Cardiac muscle cell (in vitro differentiated cells and primary cell): ENCODE data around the gene EVI5L. TPM values are rescaled to one million over a fixed set of nuclear protein-coding genes. Genes with fewer than 3 reads are reported as not detected.

Experiments used
- DNase-seq, 2 donors: peaks; one replicate each; pipeline versions ENCODE4 v3.0.0 to v3.0.0-alpha.2; 2010 to 2017; ENCODE audit warnings: low read depth in 1 of 2, low spot score in 1 of 2
- H3K27ac ChIP-seq: fragments of 200-600 bp; sonication (generic); 2 replicates; pipeline ENCODE4 v1.5.1; 2016
- H3K27me3 ChIP-seq: fragments of 200-600 bp; sonication (generic); 2 replicates; pipeline ENCODE4 v1.6.0; 2016; ENCODE audit warnings: control low read depth
- H3K36me3 ChIP-seq: fragments of 200-600 bp; sonication (generic); 2 replicates; pipeline ENCODE4 v1.5.1; 2016; ENCODE audit warnings: control low read depth
- H3K4me1 ChIP-seq: fragments of 200-600 bp; sonication (generic); 2 replicates; pipeline ENCODE4 v1.8.1; 2017; ENCODE audit warnings: low read depth, mild to moderate bottlenecking, mixed run types
- H3K4me3 ChIP-seq: fragments of 200-600 bp; sonication (generic); 2 replicates; pipeline ENCODE4 v1.5.1; 2016; ENCODE audit warnings: mild to moderate bottlenecking
- H3K9me3 ChIP-seq: fragments of 200-600 bp; sonication (generic); 2 replicates; pipeline ENCODE4 v1.5.1; 2017; ENCODE audit warnings: low read depth, mild to moderate bottlenecking, control low read depth
- polyA plus RNA-seq: library from polyadenylated mRNA; unstranded; fragments of >200 nt; fragmentation: Nextera tagmentation; extraction: Ambion mirVana; gene quantifications from 2 replicates; pipeline ENCODE4 v1.2.1, GENCODE V29; 2016
- total RNA-seq: library from RNA; depleted of rRNA; stranded (reverse); fragments of >200 nt; gene quantifications from 2 replicates; pipeline ENCODE4 v1.2.3, GENCODE V29; 2016
- TF ChIP-seq, protein P1 (sequence below): IDR thresholded peaks from 2 replicates; pipeline ENCODE4 v1.5.1; 2012; ENCODE audit warnings: low read depth, mild to moderate bottlenecking, low read length

EVI5L gene
- total and polyA plus RNA-seq, 2 experiments from 2014 or later, result 29.1 to 41.9 TPM

GRCh38 chr19:7866399-7867091 is 36.5 kb downstream of the EVI5L start:
- no peaks in the 10 kb centered on the region for H3K9me3 ChIP-seq
- no peak overlapping the region for H3K4me3 ChIP-seq
- TF ChIP-seq, protein P1, sequence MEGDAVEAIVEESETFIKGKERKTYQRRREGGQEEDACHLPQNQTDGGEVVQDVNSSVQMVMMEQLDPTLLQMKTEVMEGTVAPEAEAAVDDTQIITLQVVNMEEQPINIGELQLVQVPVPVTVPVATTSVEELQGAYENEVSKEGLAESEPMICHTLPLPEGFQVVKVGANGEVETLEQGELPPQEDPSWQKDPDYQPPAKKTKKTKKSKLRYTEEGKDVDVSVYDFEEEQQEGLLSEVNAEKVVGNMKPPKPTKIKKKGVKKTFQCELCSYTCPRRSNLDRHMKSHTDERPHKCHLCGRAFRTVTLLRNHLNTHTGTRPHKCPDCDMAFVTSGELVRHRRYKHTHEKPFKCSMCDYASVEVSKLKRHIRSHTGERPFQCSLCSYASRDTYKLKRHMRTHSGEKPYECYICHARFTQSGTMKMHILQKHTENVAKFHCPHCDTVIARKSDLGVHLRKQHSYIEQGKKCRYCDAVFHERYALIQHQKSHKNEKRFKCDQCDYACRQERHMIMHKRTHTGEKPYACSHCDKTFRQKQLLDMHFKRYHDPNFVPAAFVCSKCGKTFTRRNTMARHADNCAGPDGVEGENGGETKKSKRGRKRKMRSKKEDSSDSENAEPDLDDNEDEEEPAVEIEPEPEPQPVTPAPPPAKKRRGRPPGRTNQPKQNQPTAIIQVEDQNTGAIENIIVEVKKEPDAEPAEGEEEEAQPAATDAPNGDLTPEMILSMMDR, result no peak
- H3K4me1 ChIP-seq, result peaks cover 13% of the 10 kb centered on the region
- H3K36me3 ChIP-seq, result no peaks in the 10 kb centered on the region
- DNase-seq, result no peak
- H3K27ac ChIP-seq, result no peak overlapping the region
- peaks cover 52% of the 10 kb centered on the region for H3K27me3 ChIP-seq

DNA sequence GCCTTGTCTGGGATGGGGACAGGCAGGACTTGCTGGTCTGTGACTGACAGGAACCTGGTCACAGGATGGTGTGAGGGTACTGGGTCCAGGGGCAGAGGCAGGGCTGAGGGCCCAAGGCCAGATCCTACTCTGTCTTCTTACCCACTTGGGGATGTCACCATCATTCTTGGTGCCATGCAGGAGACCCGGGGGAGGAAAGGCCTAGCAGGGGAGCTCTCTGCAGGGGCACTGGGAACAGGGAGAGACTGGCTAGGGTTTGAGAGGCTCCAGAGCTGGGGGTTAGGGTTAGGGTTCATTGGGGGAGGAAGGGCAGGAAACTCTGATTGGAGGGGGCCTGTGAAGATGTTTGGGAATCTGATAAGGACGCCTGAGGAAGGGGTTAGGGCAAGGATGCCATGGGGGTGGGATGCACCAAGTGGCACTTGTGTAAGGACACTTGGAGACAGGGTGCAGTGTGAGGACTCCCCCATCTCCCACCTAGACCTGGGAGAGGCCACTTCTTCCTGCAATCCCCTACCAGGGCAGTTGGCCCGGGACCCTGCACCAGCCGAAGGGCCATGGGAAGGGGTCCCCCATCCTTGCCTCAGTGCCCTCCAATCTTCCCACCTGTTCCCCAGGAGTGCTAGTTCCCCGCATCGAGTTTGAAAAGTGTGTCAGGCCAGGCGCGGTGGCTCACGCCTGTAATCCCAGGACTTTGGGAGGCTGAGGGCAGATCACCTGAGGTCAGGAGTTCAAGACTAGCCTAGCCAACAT is 37.2 kb downstream of the EVI5L start:
- DNase-seq, result no peak
- no peaks in the 10 kb centered on the region for H3K36me3 ChIP-seq
- H3K27me3 ChIP-seq, result peaks cover 44% of the 10 kb centered on the region
- H3K4me3 ChIP-seq, result no peak overlapping the region
- no peaks in the 10 kb centered on the region for H3K9me3 ChIP-seq
- no peak overlapping the region for H3K27ac ChIP-seq
- H3K4me1 ChIP-seq, result peaks cover 6% of the 10 kb centered on the region
- TF ChIP-seq, protein P1, result no peak

GRCh38 chr19:7868326-7868670 is 38.3 kb downstream of the EVI5L start:
- TF ChIP-seq, protein P1, result no peak
- Histone ChIP-seq H3K4me3 (peak overlapping the region; percentile 40), H3K36me3 (no peaks in the 10 kb centered on the region), H3K27ac (no peak overlapping the region), H3K4me1 (peaks cover 6% of the 10 kb centered on the region), H3K27me3 (peaks cover 40% of the 10 kb centered on the region), H3K9me3 (no peaks in the 10 kb centered on the region)
- DNase-seq, result no peak

DNA sequence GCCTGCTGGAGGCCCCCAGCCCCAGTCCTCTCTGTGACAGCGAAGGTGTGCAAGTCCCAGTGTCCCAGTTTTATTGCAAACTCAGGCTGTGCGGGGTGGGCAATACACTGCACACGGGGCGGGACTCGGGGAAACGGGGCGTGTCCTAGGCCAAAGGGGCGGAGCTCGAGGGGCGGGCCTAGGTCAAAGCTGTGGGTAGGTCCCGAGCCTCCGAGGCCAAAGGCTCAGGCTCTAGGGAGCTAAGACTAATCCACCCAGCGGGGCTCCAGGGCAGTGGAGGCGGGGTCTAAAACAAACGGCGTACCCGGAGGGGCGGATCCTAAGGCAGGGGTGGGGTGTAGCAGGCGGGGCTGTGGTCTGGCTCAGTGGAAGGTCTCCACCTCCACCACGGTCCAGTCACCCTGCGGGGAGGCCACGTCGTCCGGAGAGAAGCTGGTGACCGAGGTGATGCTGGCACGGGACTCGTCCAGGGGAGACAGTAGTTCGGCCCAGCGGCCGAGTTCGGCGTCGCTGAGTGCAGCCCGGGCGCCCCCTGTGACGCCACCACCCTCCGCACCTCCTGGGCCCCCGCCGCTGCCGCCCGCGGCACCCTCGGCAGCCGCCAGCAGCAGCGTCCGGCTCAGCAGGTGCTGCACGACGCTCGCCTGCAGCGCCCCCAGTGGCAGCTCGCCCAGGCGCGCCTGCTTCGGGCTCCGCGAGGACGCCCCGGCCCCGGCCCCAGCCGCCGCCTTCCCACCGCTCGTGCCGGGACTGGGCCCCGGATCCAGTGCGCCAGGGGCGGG is 38.8 kb downstream of the EVI5L start:
- peak overlapping the region; percentile 78 for H3K27ac ChIP-seq
- H3K9me3 ChIP-seq, result no peaks in the 10 kb centered on the region
- TF ChIP-seq, protein P1, result peak; percentile 44
- peaks cover 6% of the 10 kb centered on the region for H3K4me1 ChIP-seq
- H3K27me3 ChIP-seq, result peaks cover 40% of the 10 kb centered on the region
- H3K4me3 ChIP-seq, result peak overlapping the region; percentile 40
- H3K36me3 ChIP-seq, result no peaks in the 10 kb centered on the region
- peak; percentile 53 to 92 for DNase-seq

GRCh38 chr19:7869453-7869909 is 39.5 kb downstream of the EVI5L start:
- TF ChIP-seq, protein P1, result no peak
- peaks cover 6% of the 10 kb centered on the region for H3K4me1 ChIP-seq
- peak overlapping the region; percentile 40 for H3K4me3 ChIP-seq
- no peaks in the 10 kb centered on the region for H3K9me3 ChIP-seq
- DNase-seq, result peak; percentile 40 to 84
- peaks cover 36% of the 10 kb centered on the region for H3K27me3 ChIP-seq
- no peaks in the 10 kb centered on the region for H3K36me3 ChIP-seq
- H3K27ac ChIP-seq, result peak overlapping the region; percentile 78
